Measurements from ENCODE around the gene JPT2.
"Not testable (repeated sequence)": the region's sequence is repeated elsewhere in the genome, so short reads cannot be mapped to it uniquely, and the experiment has no call there.

Gene JPT2

GRCh38 chr16:1715220-1715619 lies 37.1 kb downstream of the JPT2 start:
- no peak overlapping the region for H3K4me3 ChIP-seq (IDR thresholded peaks at IDR 0.05; ENCODE audit: insufficient read depth, low read depth, low read length)
- H3K27ac ChIP-seq = no peak overlapping the region
- no peak overlapping the region for H2AFZ ChIP-seq (ENCODE audit: low read depth)
- H3K9ac ChIP-seq = no peak overlapping the region
- H3K4me1 ChIP-seq (ENCODE audit: low read depth, poor library complexity, severe bottlenecking) = no peaks in the 10 kb centered on the region
- H3K4me2 ChIP-seq = no peak overlapping the region
- TF ChIP-seq CTCF (conservative IDR thresholded peaks at IDR 0.05; ENCODE audit: low read depth, low read length) = no peak
- H4K20me1 ChIP-seq (ENCODE audit: insufficient read depth) = no peaks in the 10 kb centered on the region
- no peaks in the 10 kb centered on the region for H3K36me3 ChIP-seq (ENCODE audit: insufficient read depth)
- H3K79me2 ChIP-seq (ENCODE audit: insufficient read depth, low read depth) = peaks cover 46% of the 10 kb centered on the region
- no peaks in the 10 kb centered on the region for H3K27me3 ChIP-seq (ENCODE audit: insufficient read depth, low read depth)

GRCh38 chr16:1718236-1718635 lies 40.2 kb downstream of the JPT2 start:
- not testable (repeated sequence) for H3K9ac ChIP-seq; H3K4me2 ChIP-seq; H4K20me1 ChIP-seq (ENCODE audit: insufficient read depth); H3K36me3 ChIP-seq (ENCODE audit: insufficient read depth); H3K27ac ChIP-seq; H3K27me3 ChIP-seq (ENCODE audit: insufficient read depth, low read depth); H3K4me3 ChIP-seq (IDR thresholded peaks at IDR 0.05; ENCODE audit: insufficient read depth, low read depth, low read length); H2AFZ ChIP-seq (ENCODE audit: low read depth)
- Histone ChIP-seq H3K4me1 (ENCODE audit: low read depth, poor library complexity, severe bottlenecking) (peaks cover 24% of the 10 kb centered on the region), H3K79me2 (ENCODE audit: insufficient read depth, low read depth) (peaks cover 50% of the 10 kb centered on the region)

GRCh38 chr16:1719559-1720229 lies 41.6 kb downstream of the JPT2 start:
- H3K4me3 ChIP-seq (IDR thresholded peaks at IDR 0.05; ENCODE audit: insufficient read depth, low read depth, low read length); H3K36me3 ChIP-seq (ENCODE audit: insufficient read depth); H3K27ac ChIP-seq; H2AFZ ChIP-seq (ENCODE audit: low read depth); H3K27me3 ChIP-seq (ENCODE audit: insufficient read depth, low read depth); H4K20me1 ChIP-seq (ENCODE audit: insufficient read depth); H3K4me2 ChIP-seq; H3K9ac ChIP-seq: not testable (repeated sequence)
- H3K4me1 ChIP-seq (ENCODE audit: low read depth, poor library complexity, severe bottlenecking) = peaks cover 38% of the 10 kb centered on the region
- peaks cover 47% of the 10 kb centered on the region for H3K79me2 ChIP-seq (ENCODE audit: insufficient read depth, low read depth)

GRCh38 chr16:1721372-1721771 lies 43.3 kb downstream of the JPT2 start:
- Histone ChIP-seq H3K36me3 (ENCODE audit: insufficient read depth) (no peaks in the 10 kb centered on the region), H3K9ac (no peak overlapping the region), H3K4me2 (peak overlapping the region; percentile 54; the same call in 1 of the 2 replicates), H3K79me2 (ENCODE audit: insufficient read depth, low read depth) (peaks cover 43% of the 10 kb centered on the region), H3K27me3 (ENCODE audit: insufficient read depth, low read depth) (no peaks in the 10 kb centered on the region), H3K4me3 (IDR thresholded peaks at IDR 0.05; ENCODE audit: insufficient read depth, low read depth, low read length) (no peak overlapping the region), H3K27ac (no peak overlapping the region; the same call in 1 of the 2 replicates), H4K20me1 (ENCODE audit: insufficient read depth) (no peaks in the 10 kb centered on the region), H3K4me1 (ENCODE audit: low read depth, poor library complexity, severe bottlenecking) (peaks cover 38% of the 10 kb centered on the region), H2AFZ (ENCODE audit: low read depth) (no peak overlapping the region)
- TF ChIP-seq CTCF (conservative IDR thresholded peaks at IDR 0.05; ENCODE audit: low read depth, low read length) = no peak

- Histone ChIP-seq H3K9ac (no peak overlapping the region), H4K20me1 (ENCODE audit: insufficient read depth) (no peaks in the 10 kb centered on the region), H3K27me3 (ENCODE audit: insufficient read depth, low read depth) (no peaks in the 10 kb centered on the region), H3K4me3 (IDR thresholded peaks at IDR 0.05; ENCODE audit: insufficient read depth, low read depth, low read length) (no peak overlapping the region), H3K4me2 (peak overlapping the region; percentile 54; the same call in 1 of the 2 replicates), H3K36me3 (ENCODE audit: insufficient read depth) (no peaks in the 10 kb centered on the region), H3K79me2 (ENCODE audit: insufficient read depth, low read depth) (peaks cover 27% of the 10 kb centered on the region), H2AFZ (ENCODE audit: low read depth) (no peak overlapping the region), H3K4me1 (ENCODE audit: low read depth, poor library complexity, severe bottlenecking) (peaks cover 38% of the 10 kb centered on the region), H3K27ac (no peak overlapping the region)
- TF ChIP-seq CTCF (conservative IDR thresholded peaks at IDR 0.05; ENCODE audit: low read depth, low read length) = peak; percentile 97
Observed at GRCh38 chr16:1723450-1724147, 45.5 kb downstream of the JPT2 start.
